NT2/D1 (cell line): Measurements from ENCODE around the gene GTF2F2.

Experiments
- DNase-seq: peaks from one replicate; pipeline ENCODE4 v3.0.0-alpha.2; 2011; ENCODE audit warnings: low read depth, low spot score
- H3K27me3 ChIP-seq: 2 replicates; pipeline ENCODE4 v1.6.0; 2011; ENCODE audit warnings: mild to moderate bottlenecking; ENCODE audit not compliant: insufficient read length, insufficient read depth
- H3K36me3 ChIP-seq: 2 replicates; pipeline ENCODE4 v1.6.1; 2011; ENCODE audit warnings: mild to moderate bottlenecking, low read length, mixed read lengths; ENCODE audit not compliant: insufficient read depth, insufficient read length
- H3K4me1 ChIP-seq: 2 replicates; pipeline ENCODE4 v1.5.1; 2011; ENCODE audit not compliant: insufficient read depth, insufficient read length
- H3K4me3 ChIP-seq: 2 replicates; pipeline ENCODE4 v1.5.1; 2011; ENCODE audit warnings: low read depth; ENCODE audit not compliant: insufficient read length
- H3K9ac ChIP-seq: 2 replicates; pipeline ENCODE4 v1.6.0; 2011; ENCODE audit warnings: low read depth; ENCODE audit not compliant: insufficient read length
- H3K9me3 ChIP-seq: 2 replicates; pipeline ENCODE4 v1.5.1; 2011; ENCODE audit warnings: mild to moderate bottlenecking, low read length; ENCODE audit not compliant: insufficient read depth
- SUZ12 ChIP-seq: IDR thresholded peaks from 2 replicates; pipeline ENCODE4 v1.6.1; 2011; ENCODE audit not compliant: insufficient read length, insufficient read depth; ENCODE audit errors: extremely low read depth
- YY1 ChIP-seq: IDR thresholded peaks from 2 replicates; pipeline ENCODE4 v1.6.1; 2011; ENCODE audit not compliant: insufficient read length, insufficient read depth
- ZNF274 ChIP-seq: IDR thresholded peaks from 2 replicates; pipeline ENCODE4 v1.6.1; 2011; ENCODE audit warnings: mild to moderate bottlenecking, low read depth, low read length

The GTF2F2 gene

DNA sequence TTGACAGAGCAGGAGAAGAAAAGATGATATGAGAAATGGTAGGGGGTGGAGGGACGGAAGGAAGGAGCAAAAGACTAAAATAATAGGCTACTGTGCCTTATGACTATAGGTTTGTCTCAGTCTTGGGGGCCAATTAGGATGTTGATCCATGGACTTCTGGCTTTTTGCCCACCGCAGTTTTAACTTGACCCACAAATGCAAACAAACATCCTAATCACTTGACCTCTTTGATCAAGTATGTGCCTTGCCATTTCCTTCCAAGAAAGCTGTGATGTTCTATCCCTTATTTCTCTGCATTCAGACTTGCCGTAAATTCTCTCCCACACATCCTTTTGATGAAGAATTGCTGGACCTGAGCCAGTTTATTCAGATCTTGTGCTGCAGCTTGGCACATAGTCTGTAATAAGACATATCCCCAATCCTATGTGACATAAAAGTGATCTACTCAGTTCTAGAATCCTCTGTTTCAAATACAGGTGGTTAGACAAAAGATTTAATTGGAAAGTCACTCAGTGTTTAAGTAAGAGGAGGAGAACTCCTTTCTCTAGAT lies 157.9 kb downstream of the GTF2F2 start:
- Histone ChIP-seq H3K4me3 (no peak overlapping the region), H3K4me1 (no peaks in the 10 kb centered on the region), H3K9me3 (no peaks in the 10 kb centered on the region), H3K27me3 (no peaks in the 10 kb centered on the region), H3K36me3 (peaks cover 6% of the 10 kb centered on the region), H3K9ac (no peak overlapping the region)
- no peak for TF ChIP-seq ZNF274
- no peak for DNase-seq

DNA sequence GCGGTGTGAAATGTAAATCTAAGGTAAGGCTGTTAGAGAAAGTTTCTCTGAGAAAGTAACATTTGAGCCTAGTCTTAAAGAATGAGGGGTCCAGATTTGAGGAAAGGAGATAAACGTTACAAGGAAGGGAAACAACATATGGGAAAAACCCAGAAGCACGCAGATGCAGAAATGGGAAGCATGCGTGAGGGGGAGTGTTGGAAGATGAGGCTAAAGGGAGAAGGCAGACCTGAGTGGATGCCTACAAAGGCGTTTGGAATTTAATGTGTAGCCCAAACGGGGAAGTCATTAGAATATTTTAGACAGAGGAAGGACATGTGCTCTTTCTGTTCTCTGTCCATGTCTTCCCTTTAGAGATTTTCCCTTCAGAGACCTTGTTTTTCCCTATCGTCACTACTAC lies 159.7 kb downstream of the GTF2F2 start:
- no peak overlapping the region for H3K4me3 ChIP-seq
- H3K36me3 ChIP-seq = peaks cover 12% of the 10 kb centered on the region
- TF ChIP-seq SUZ12 (no peak), YY1 (no peak)

DNA sequence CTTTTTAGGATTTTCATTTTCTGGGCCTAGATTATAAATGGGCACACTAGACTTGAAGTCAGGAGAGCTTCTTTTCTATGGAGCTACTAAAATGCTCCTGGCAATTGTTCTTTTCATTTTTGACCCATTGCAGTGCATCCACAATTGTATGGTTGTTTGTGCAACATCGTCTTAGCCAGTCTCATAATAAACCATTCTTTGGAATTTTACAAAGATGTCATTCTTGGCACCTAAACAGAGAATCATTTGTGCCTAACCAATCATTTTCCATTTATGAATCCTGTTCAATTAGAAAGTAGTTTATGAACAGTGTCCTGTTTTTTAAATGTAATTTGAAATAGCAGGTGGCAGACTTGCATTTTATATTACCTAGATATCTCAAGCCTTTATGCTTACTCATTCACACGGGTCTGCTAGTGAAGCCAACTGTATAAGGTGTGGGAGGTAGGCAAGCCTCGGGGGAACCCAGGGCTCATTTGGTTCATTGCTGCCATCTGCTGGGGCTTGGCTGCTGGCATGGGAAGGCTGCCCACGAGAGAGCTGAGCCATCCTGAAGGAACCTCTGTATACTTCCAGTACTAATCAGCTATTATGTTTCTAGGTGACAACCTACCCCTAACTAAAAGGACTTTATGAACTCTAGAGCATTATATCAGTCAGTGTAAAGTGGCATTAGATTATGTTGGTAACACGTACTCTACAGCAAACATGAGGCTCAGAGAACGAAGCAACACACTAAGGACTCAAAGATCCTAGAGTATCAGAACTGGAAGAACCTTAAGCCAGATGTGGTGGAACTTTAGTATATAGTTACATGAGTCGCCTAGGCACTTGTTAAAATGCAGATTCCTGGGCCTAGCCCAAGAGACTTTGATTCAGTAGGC lies 160.7 kb downstream of the GTF2F2 start:
- peaks cover 15% of the 10 kb centered on the region for H3K36me3 ChIP-seq
- H3K9ac ChIP-seq = no peak overlapping the region
- no peaks in the 10 kb centered on the region for H3K9me3 ChIP-seq
- no peaks in the 10 kb centered on the region for H3K4me1 ChIP-seq
- no peaks in the 10 kb centered on the region for H3K27me3 ChIP-seq
- H3K4me3 ChIP-seq = no peak overlapping the region
- TF ChIP-seq YY1 = no peak
- peak; percentile 11 for DNase-seq

More for the DNA sequence above, 159.7 kb downstream of the GTF2F2 start:
- Histone ChIP-seq H3K9me3 (no peaks in the 10 kb centered on the region), H3K4me1 (no peaks in the 10 kb centered on the region), H3K27me3 (no peaks in the 10 kb centered on the region), H3K9ac (no peak overlapping the region)
- no peak for DNase-seq

DNA sequence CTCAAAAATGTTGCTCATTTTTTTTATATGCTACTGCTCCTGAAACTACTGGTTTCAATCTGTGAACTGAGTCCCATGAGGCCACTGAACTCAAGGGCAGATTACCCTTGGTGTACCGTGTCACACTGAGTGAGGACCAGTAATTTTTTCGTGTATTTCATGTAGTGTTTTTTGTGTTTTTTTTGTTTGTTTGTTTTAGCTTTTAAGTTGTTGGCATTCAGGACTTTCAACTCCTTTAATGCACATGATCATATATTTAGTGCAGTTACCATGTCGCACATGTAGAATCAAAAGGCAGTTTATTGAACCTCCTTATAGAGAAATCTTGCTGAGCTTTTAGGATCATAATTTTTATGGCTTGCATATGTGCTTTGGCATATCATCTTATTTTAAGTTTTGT lies 162.7 kb downstream of the GTF2F2 start:
- no peaks in the 10 kb centered on the region for H3K4me1 ChIP-seq
- DNase-seq = no peak
- H3K27me3 ChIP-seq = no peaks in the 10 kb centered on the region
- no peak overlapping the region for H3K4me3 ChIP-seq
- TF ChIP-seq ZNF274 = no peak
- no peak for TF ChIP-seq SUZ12
- no peak for TF ChIP-seq YY1
- H3K9me3 ChIP-seq = no peaks in the 10 kb centered on the region
- no peak overlapping the region for H3K9ac ChIP-seq
- H3K36me3 ChIP-seq = peaks cover 18% of the 10 kb centered on the region

DNA sequence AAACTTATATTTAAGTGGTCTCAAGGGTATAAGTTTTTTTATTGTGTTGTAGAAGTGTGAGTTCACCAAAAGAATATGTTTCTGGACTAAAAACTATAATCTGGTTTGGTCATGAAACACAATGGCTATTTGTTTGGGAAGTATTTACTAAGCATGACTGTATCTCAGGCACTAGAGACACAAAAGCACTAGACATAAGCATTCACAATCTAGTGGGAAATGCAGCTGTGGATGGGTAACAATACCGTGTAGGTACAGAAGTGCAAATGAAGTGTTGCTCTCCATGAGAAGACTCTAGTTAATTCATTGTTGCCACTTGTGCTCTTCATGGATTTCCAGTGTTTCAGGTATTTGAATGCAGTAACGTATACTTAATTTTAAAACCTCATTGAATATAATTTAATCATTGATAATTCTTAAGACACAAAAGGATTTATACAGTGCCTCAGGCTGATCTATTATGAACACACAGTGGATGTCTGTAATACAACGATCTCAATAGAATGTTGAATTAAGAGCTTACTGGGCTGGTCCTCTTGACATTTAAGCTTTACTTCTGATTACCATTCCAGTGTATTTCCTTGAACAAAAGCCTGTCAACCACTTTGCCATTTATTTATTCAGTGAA lies 169.7 kb downstream of the GTF2F2 start:
- Histone ChIP-seq H3K4me1 (no peaks in the 10 kb centered on the region), H3K36me3 (peaks cover 9% of the 10 kb centered on the region), H3K4me3 (no peak overlapping the region), H3K9me3 (no peaks in the 10 kb centered on the region), H3K9ac (no peak overlapping the region), H3K27me3 (no peaks in the 10 kb centered on the region)
- TF ChIP-seq SUZ12 = no peak
- no peak for TF ChIP-seq YY1
- TF ChIP-seq ZNF274 = no peak
- no peak for DNase-seq

DNA sequence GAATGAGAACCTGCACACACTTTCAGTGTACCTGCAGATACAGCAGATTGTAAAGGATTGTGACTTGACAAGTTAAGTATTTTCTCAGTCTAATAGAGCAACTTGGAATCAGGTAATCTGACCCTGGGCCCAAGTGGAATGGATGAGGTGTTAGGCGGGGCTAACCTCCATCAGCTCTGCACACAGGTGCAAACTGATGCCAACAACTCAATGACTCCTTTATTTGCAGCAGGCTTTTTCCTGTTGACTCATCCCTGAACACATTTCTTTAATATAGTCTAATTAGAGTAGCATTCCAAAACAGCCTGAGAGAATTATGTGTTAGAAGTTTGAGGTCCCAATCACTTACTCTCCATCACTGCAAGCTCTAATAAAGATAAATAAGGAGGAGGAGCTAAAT lies 171.9 kb downstream of the GTF2F2 start:
- no peaks in the 10 kb centered on the region for H3K4me1 ChIP-seq
- no peak for TF ChIP-seq ZNF274
- TF ChIP-seq YY1 = no peak
- no peak for TF ChIP-seq SUZ12
- H3K4me3 ChIP-seq = no peak overlapping the region
- no peak for DNase-seq
- H3K36me3 ChIP-seq = peaks cover 6% of the 10 kb centered on the region
- H3K9me3 ChIP-seq = no peaks in the 10 kb centered on the region
- no peaks in the 10 kb centered on the region for H3K27me3 ChIP-seq
- no peak overlapping the region for H3K9ac ChIP-seq

DNA sequence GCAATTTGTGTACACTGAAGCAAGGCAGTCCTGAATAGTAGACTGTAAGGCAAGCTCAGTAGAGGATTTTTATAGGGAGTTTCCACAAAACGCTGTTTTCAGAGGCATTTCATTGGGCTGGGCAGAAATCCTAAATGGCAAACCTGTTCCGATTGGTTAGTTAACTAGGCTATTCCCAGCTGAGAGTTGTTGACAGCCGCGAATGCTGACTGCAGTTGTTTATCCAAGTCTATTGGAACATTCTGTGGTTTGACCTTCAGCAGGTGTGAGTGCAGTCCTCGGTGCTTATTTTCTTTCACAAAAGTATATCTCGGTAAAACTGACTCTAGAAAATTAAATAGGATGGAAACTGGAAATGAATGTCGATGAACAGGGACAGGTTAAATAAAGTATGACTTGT lies 175.2 kb downstream of the GTF2F2 start:
- Histone ChIP-seq H3K4me1 (peaks cover 3% of the 10 kb centered on the region), H3K4me3 (no peak overlapping the region), H3K9me3 (no peaks in the 10 kb centered on the region), H3K36me3 (no peaks in the 10 kb centered on the region), H3K27me3 (no peaks in the 10 kb centered on the region), H3K9ac (no peak overlapping the region)
- DNase-seq = no peak
- TF ChIP-seq YY1 = no peak
- no peak for TF ChIP-seq SUZ12
- no peak for TF ChIP-seq ZNF274
